PC-3 (cell line): ENCODE measurements around the gene DLG2.

ENCODE experiments used
- CTCF ChIP-seq: fragments of 300-600 bp; sonication (generic); conservative IDR thresholded peaks from 2 replicates; pipeline ENCODE4 v1.5.1; 2017; ENCODE audit warnings: antibody characterized with exemption, low read depth, mild to moderate bottlenecking, low read length
- EZH2 ChIP-seq: fragments of 300-600 bp; sonication (generic); IDR thresholded peaks from one replicate; pipeline ENCODE4 v1.6.1; 2017; ENCODE audit warnings: antibody characterized with exemption, mild to moderate bottlenecking, low read length; ENCODE audit not compliant: unreplicated experiment

GRCh38 chr11:84339796-84340195 lies 1287.3 kb downstream of the DLG2 start:
- TF ChIP-seq CTCF (no peak), EZH2 (no peak)
